Stimulated activated naive B cell treated with anti-CD40 and anti-IgM and Interleukin-4, amounts not matched to agents 10 μg/mL and 1 μg/mL and 100 μg/mL, for 72 hours (primary cell): ENCODE data around the gene SCUBE1.

Source experiments
- ATAC-seq, 2 donors: fragments of 150-1000 bp; cut with Tn5 transposase; replicated peaks; 2 replicates each; pipeline ENCODE4 v1.10.0; 2021; ENCODE audit warnings: moderate library complexity in 1 of 2
- DNase-seq: peaks from one replicate; pipeline ENCODE4 v3.0.0; 2021
- H3K27ac Mint-ChIP-seq: one replicate; pipeline ENCODE4 v1.8.0; 2022; ENCODE audit warnings: mild to moderate bottlenecking, mixed read lengths
- H3K27me3 Mint-ChIP-seq, 2 donors: one replicate each; pipeline ENCODE4 v1.8.0; 2022; ENCODE audit warnings: mixed read lengths in 2 of 2
- H3K36me3 Mint-ChIP-seq, 2 donors: one replicate each; pipeline ENCODE4 v1.8.0; 2022; ENCODE audit warnings: mixed read lengths in 2 of 2, mild to moderate bottlenecking in 1 of 2
- H3K4me1 Mint-ChIP-seq, 2 donors: one replicate each; pipeline ENCODE4 v1.8.0; 2022; ENCODE audit warnings: mixed read lengths in 2 of 2, mild to moderate bottlenecking in 1 of 2
- H3K4me3 Mint-ChIP-seq, 2 donors: one replicate each; pipeline ENCODE4 v1.8.0; 2022; ENCODE audit warnings: mild to moderate bottlenecking in 2 of 2, mixed read lengths in 2 of 2, moderate library complexity in 1 of 2
- H3K9me3 Mint-ChIP-seq, 2 donors: one replicate each; pipeline ENCODE4 v1.8.0; 2022; ENCODE audit warnings: mixed read lengths in 2 of 2, mild to moderate bottlenecking in 1 of 2

SCUBE1 gene

DNA sequence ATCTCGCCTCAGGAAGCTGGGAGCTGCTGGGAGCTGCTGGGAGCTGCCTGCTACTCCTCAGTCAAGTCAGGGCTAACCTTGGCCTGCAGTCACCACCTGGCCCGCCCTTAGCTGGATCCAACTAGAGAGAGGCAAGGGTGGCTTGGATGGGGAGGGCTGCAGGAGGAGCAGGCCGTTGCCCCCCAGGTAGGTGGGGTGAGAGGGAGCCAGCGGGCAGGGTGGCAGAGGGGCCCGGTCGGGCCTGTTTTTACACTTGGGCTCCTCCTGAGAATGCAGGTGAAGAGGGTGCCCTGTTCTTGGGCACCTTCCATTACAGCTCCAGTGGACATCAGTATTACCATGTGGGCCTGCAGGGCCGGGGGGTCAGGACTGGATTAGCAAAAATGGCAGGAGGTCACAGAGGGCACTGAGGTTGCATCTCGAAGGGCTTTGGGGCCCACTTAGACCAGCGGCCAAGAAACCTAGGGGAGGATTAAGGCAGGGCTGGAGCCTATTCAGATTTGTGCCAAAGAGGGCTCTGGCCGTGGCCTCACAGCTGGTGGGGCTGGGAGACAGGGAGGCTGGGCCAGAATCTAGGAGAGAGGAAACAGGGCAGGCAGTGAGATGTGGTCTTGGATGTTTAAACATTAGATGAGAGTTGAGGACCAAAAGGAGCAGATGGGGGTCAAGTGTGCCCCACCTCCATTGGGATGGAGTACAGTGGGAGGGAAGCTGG is 95.5 kb downstream of the SCUBE1 start:
- Mint-ChIP-seq H3K36me3 (no peaks in the 10 kb centered on the region), H3K4me3 (no peak overlapping the region), H3K27ac (no peak overlapping the region), H3K9me3 (no peaks in the 10 kb centered on the region), H3K27me3 (peaks cover 5 to 6% of the 10 kb centered on the region in 2 donors), H3K4me1 (peaks cover 1 to 6% of the 10 kb centered on the region in 2 donors)
- ATAC-seq (no peak), DNase-seq (no peak)

DNA sequence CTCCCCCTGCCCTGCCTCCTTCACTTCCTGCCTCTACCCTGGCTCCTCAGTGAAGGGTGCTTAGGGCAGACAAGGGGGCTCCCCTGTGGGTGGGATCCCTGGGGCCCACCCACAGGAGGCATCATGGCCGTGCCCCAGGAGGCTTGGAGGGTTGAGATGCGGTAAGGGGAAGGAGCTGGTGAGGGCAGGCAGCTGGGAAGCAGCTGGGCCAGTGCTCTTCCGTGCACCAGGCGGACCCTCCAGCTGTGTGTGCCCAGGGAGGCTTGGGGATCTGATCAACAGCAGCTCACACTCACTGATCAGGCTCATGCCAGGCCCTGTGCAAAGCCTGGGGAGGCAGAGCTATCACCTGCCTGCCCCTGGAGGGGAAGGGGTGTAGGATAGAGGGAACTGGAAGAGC is 97.0 kb downstream of the SCUBE1 start:
- no peaks in the 10 kb centered on the region for H3K9me3 Mint-ChIP-seq
- H3K36me3 Mint-ChIP-seq = no peaks in the 10 kb centered on the region
- H3K4me1 Mint-ChIP-seq = peaks cover 1 to 6% of the 10 kb centered on the region in 2 donors
- no peak overlapping the region for H3K4me3 Mint-ChIP-seq
- no peak for DNase-seq
- H3K27ac Mint-ChIP-seq = no peak overlapping the region
- H3K27me3 Mint-ChIP-seq = peaks cover 5 to 6% of the 10 kb centered on the region in 2 donors
- no peak for ATAC-seq

DNA sequence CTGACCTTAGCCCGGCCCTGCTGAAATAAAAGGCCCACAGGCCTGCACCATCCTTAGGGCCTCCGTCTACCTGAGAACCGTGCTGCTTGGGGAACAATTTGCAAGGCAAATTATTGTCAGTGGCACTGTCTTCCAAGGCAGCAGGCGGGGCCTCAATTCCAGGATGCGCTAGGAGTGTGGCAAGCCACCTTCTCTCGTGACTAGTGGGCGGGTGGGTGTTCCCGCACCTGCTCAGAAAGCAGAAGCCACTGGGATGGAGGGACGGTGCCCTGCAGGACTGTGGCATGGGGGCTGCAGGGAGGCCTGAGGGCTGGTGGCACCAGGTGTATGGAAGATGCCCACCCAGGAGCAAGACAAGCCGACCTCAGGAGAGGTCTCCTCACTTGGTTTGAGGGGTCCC is 97.5 kb downstream of the SCUBE1 start:
- Mint-ChIP-seq H3K27me3 (peaks cover 5 to 6% of the 10 kb centered on the region in 2 donors), H3K36me3 (no peaks in the 10 kb centered on the region), H3K27ac (no peak overlapping the region), H3K9me3 (no peaks in the 10 kb centered on the region), H3K4me1 (peaks cover 1 to 6% of the 10 kb centered on the region in 2 donors), H3K4me3 (no peak overlapping the region)
- ATAC-seq = no peak
- DNase-seq = no peak

DNA sequence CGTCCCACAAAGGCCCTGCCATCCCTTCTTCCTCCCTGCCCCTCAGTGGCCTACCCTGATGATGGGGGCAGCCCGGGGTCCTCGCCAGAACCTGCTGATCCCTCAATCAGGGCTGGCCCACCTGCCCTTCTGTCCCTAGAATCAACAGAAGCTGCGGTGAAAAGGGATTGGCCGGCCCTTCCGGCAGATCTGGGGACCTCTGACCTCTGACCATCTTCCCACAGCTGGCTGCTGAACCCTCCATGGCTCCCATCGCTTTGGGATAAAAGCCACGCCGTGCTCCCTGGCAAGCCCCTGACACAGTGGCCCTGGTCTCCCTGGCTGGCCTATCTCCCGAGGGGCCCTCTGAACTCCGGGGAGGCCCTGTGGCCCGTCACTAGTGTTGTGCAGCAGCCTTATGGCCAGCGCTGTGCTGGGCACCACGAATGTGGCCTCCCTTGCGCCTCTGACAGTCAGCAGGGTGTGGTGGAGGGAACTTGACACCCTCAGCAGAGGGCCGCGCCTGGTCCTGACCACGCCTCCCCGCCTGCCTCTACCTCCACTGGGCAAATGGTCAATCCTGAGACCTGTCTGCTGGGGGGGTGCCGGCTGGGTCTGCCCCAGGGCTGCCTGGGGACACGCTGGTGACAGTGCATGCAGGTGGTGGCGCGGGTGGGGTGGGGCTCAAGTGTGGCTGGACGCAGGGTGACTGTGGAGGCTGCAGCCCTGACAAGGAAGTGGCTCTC is 98.2 kb downstream of the SCUBE1 start:
- DNase-seq = no peak
- no peaks in the 10 kb centered on the region for H3K36me3 Mint-ChIP-seq

DNA sequence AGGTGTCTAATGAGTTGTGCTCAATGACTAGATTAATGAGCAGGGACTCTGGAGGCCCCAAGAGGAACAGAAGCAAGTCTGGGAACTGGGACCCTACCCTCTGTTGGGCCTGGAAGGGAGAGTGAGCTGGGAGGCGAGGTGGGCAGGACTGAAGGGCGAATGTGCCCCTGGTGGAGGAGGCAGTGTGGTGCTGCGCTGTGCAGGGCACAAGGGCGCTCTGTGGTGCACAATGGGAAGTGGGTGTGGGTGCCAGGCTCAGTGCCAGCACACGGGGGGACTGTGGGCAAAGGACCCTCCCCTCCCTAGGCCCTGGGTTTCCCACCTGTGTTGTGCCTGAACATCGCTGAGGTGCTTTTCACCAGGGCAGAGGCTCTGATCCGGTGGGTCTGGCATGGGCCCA is 98.8 kb downstream of the SCUBE1 start:
- Mint-ChIP-seq H3K4me1 (peaks cover 1 to 6% of the 10 kb centered on the region in 2 donors), H3K27ac (no peak overlapping the region), H3K27me3 (peaks cover 5 to 6% of the 10 kb centered on the region in 2 donors), H3K4me3 (no peak overlapping the region), H3K36me3 (no peaks in the 10 kb centered on the region), H3K9me3 (no peaks in the 10 kb centered on the region)
- ATAC-seq (no peak), DNase-seq (no peak)

More for the DNA sequence above, 98.2 kb downstream of the SCUBE1 start:
- Mint-ChIP-seq H3K4me3 (no peak overlapping the region), H3K4me1 (peaks cover 1 to 6% of the 10 kb centered on the region in 2 donors), H3K27ac (no peak overlapping the region), H3K9me3 (no peaks in the 10 kb centered on the region), H3K27me3 (peaks cover 5 to 6% of the 10 kb centered on the region in 2 donors)
- ATAC-seq = no peak

DNA sequence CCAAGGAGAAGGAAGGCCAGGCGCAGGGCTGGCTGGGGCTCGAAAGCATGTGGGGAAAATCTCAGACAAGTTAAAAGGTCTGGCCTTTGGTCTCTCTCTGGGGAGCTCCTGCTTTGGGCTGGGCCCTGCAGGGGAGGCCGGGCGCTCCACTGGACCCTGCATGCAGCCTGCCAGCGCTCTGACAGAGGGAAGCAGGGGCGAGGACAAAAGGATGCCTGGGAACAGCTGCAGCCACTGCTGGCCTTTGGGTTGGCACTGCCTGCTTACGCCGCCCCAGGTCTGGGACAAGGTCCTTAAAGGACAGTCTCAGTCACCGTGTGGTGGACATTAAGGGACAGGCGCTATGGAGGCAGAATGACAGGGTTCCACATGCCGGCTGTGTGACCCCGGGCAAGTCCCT is 99.8 kb downstream of the SCUBE1 start:
- ATAC-seq (no peak), DNase-seq (no peak)
- peaks cover 1 to 6% of the 10 kb centered on the region in 2 donors for H3K4me1 Mint-ChIP-seq
- no peak overlapping the region for H3K27ac Mint-ChIP-seq
- no peak overlapping the region for H3K4me3 Mint-ChIP-seq
- H3K36me3 Mint-ChIP-seq = no peaks in the 10 kb centered on the region
- H3K9me3 Mint-ChIP-seq = no peaks in the 10 kb centered on the region
- H3K27me3 Mint-ChIP-seq = peaks cover 0 to 6% of the 10 kb centered on the region in 2 donors

DNA sequence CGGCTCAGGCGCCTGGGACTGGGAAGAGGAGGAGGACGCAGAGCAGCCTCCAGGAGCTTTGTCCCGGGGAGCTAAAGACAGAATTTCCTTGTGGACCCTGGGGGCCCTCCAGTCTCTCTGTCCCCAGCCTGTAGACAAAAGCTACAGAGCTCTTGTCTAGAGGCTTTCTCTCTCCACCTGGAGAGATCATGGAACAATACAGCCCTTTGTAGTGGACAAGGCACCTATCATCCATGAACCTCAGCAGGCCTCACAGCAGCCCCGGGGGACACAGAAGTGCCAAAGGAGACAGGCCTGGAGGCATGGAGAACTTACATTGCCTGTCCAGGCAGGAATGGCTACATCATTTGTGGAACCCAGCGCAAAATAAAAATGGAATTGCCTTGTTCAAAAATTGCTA is 100.5 kb downstream of the SCUBE1 start:
- no peaks in the 10 kb centered on the region for H3K36me3 Mint-ChIP-seq
- DNase-seq (no peak), ATAC-seq (no peak)
- no peak overlapping the region for H3K27ac Mint-ChIP-seq
- H3K9me3 Mint-ChIP-seq = no peaks in the 10 kb centered on the region
- peaks cover 1 to 13% of the 10 kb centered on the region in 2 donors for H3K4me1 Mint-ChIP-seq
- H3K4me3 Mint-ChIP-seq = no peak overlapping the region
- peaks cover 0 to under 1% of the 10 kb centered on the region in 2 donors for H3K27me3 Mint-ChIP-seq

DNA sequence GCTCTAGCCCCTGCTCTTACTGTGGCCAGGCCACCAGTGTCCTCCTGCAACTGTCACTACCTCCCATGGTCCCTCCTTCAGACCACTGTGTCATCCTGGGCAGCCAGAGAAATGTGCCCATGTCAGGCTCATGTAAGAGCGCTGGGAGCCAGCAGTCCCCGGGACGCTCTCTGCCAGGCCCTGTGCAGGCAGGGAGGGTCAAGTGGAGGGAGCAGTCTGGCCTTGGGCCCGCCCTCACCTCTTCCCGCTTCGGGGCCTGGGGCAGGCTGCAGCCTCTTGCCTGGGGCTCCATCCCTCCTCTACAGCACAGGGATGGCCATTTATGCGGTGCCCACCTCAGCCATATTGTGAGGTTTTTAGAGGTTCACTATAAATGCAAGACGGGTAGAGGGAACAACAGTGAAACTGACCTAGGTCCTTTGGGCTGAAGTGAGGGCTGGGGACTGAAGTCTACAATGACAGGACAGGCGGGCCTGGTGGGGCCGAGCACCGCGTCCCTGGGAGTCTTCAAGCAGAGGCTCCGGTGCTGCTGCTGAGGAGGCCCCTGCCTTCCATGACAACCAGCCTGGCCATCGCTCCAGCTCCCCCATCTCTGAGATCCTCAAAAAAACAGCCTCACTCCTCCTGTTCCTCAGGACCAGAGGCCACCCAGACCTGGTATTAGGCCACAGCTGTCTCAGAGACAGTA is 101.3 kb downstream of the SCUBE1 start:
- no peaks in the 10 kb centered on the region for H3K9me3 Mint-ChIP-seq
- no peak for ATAC-seq
- no peak for DNase-seq
- H3K27ac Mint-ChIP-seq = peak overlapping the region; percentile 60
- H3K4me1 Mint-ChIP-seq = peaks cover 4 to 13% of the 10 kb centered on the region in 2 donors
- no peaks in the 10 kb centered on the region for H3K27me3 Mint-ChIP-seq
- no peak overlapping the region for H3K4me3 Mint-ChIP-seq
- H3K36me3 Mint-ChIP-seq = no peaks in the 10 kb centered on the region

DNA sequence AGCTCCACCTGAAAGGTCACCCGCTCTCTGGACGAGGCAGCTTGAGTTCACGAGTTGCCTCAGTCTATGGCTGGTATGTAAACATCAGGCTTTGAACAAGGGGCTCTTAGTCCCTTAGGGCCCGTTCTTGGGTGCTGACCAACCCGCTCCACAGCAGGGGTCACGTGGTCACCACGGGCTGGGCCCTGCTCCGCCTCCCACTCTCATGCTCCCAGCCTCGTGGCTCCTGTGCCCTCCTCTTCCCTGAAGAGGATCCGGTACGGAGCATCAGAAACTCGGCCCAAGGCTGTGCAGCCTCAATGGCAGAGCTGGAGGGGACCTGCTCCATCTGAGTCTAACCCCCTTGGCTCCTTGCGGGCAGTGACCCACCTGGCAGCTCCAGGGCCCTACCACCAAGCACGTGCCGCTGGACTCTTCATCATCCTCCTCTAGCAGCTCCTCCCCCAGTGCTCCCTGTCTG is 102.0 kb downstream of the SCUBE1 start:
- H3K9me3 Mint-ChIP-seq = no peaks in the 10 kb centered on the region
- H3K4me1 Mint-ChIP-seq = peaks cover 4 to 11% of the 10 kb centered on the region in 2 donors
- no peaks in the 10 kb centered on the region for H3K36me3 Mint-ChIP-seq
- DNase-seq = no peak
- no peak overlapping the region for H3K27ac Mint-ChIP-seq
- no peak for ATAC-seq
- no peak overlapping the region for H3K4me3 Mint-ChIP-seq
- peaks cover 0 to 1% of the 10 kb centered on the region in 2 donors for H3K27me3 Mint-ChIP-seq

DNA sequence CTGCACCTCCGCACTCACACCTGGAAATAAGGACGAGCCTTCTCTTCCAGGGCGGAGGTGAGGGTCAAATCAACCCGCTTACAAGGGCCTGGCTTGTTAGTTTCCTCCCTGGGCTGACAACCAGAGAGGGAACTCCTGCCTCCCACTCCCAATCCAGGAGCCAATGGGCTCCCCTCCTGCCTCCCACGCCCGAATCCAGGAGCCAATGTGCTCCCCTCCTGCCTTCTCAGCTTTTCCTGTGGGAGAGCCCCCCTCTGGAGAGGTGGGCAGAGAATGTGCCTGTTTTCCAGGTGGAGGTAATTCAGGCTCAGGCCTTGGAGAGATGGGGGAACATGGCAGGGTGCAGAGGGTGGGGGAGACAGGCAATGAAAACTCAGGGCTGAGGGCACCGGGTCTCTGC is 102.6 kb downstream of the SCUBE1 start:
- Mint-ChIP-seq H3K9me3 (no peaks in the 10 kb centered on the region), H3K4me1 (peaks cover 2 to 7% of the 10 kb centered on the region in 2 donors), H3K27me3 (peaks cover 5 to 6% of the 10 kb centered on the region in 2 donors), H3K36me3 (no peaks in the 10 kb centered on the region), H3K27ac (no peak overlapping the region), H3K4me3 (no peak overlapping the region)
- ATAC-seq = no peak
- DNase-seq = no peak

DNA sequence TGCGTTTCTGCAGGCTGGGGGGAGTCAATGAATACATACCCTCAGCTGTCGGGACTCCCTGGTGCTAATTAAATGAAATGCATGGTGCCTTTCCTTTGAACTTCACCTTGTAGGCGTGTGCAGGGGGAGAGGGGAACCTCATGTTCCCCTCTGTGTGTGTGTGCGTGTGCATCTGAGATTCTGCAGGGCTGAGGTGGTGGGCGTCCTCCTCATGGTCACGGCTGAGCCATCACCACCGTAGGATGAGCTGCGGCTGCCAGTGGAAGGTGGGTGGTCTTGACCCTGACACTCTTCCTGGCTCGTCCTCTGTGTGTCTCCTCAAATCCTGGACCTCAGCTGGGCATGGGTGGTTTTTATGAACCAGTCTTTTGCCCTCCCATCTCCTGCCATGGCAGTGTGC is 103.2 kb downstream of the SCUBE1 start:
- peaks cover 6 to 7% of the 10 kb centered on the region in 2 donors for H3K27me3 Mint-ChIP-seq
- H3K9me3 Mint-ChIP-seq = no peaks in the 10 kb centered on the region
- H3K27ac Mint-ChIP-seq = no peak overlapping the region
- no peak overlapping the region for H3K4me3 Mint-ChIP-seq
- peaks cover 2 to 7% of the 10 kb centered on the region in 2 donors for H3K4me1 Mint-ChIP-seq
- no peak for ATAC-seq
- H3K36me3 Mint-ChIP-seq = no peaks in the 10 kb centered on the region
- no peak for DNase-seq

DNA sequence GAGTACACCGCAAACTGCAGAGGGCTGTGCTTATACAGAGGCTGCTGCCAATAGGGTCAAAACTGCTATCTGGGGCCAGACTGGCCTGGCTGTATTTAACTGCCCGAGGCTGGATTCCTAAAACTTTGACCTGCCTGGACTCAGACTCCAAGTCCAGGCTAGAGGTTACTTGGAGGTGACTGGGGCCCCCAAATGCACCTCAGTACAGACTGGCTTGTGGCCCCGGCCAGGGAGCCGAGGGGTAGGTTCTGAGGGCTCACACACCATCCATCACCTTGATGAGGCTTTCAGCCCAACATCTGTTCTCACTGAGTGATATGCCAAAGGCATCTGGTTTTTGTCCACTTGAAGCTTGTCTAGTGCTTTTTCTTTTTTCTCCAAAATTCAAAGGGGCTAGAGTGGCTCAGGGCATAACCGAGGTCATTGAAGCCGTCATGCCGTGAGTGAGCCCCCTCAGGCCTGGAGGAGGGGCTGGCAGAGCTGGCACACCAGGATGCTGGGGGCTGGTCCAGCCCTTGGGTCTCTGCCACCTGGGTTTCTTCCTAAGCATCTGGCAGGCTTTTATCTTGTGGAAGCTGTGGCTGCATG is 103.9 kb downstream of the SCUBE1 start:
- DNase-seq = no peak
- Mint-ChIP-seq H3K9me3 (no peaks in the 10 kb centered on the region), H3K27ac (no peak overlapping the region), H3K4me3 (no peak overlapping the region), H3K27me3 (peaks cover 6 to 7% of the 10 kb centered on the region in 2 donors), H3K4me1 (peaks cover 2 to 7% of the 10 kb centered on the region in 2 donors), H3K36me3 (no peaks in the 10 kb centered on the region)
- ATAC-seq = no peak

DNA sequence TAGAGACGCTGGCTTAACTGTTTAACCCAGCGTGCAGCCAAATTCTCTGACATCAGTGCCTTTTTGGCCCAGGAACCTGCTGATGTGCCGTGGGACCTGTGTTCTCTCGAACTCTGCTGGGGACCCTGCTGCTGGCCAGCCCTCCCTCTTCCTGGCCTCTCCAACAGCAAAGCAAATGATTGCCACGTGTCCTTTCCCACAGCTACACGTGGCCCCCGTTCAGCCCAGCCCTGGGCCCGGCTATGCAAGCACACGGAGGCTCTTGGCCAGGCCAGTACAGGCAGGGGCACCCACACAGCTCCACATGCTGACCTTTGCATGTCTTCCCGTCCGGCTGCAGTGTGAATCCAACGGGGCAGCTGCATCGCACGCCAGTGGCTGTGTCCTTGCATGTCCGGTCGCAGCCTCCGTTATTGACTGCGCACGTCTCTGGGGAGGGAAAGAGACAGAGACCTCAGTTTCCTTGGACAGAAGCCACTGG is 104.6 kb downstream of the SCUBE1 start:
- Mint-ChIP-seq H3K9me3 (no peaks in the 10 kb centered on the region), H3K4me1 (peaks cover 2 to 7% of the 10 kb centered on the region in 2 donors), H3K36me3 (no peaks in the 10 kb centered on the region), H3K27me3 (peaks cover 7 to 10% of the 10 kb centered on the region in 2 donors), H3K4me3 (no peak overlapping the region), H3K27ac (no peak overlapping the region)
- ATAC-seq = no peak
- no peak for DNase-seq

DNA sequence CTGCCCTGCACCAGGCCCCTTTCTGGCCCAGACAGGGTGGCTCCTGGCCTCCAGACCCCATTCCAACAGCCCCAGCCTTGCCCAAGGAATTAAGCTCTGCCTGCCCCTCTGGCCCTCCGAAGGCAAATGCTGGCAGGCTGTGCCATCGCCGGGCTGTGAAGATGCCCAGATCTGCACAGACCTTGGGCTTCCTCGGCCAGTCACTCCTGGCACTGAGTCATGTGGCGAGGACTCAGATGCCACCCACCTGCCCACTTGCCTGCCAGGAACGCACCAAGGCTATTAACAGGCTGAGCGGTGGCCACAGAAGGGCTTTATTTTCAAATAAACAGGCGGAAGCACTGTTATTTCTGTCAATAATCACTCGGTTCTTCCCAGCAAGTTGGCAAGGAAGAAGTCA is 105.9 kb downstream of the SCUBE1 start:
- no peak for ATAC-seq
- DNase-seq = no peak
- Mint-ChIP-seq H3K27ac (no peak overlapping the region), H3K27me3 (peaks cover 13 to 18% of the 10 kb centered on the region in 2 donors), H3K9me3 (no peaks in the 10 kb centered on the region), H3K36me3 (no peaks in the 10 kb centered on the region), H3K4me3 (no peak overlapping the region), H3K4me1 (peaks cover 2 to 7% of the 10 kb centered on the region in 2 donors)
